Activated T-helper 1 cell treated with Interleukin-2 at 50 U/mL for 16 hours (primary cell): ENCODE measurements around the gene COG7.
"Not testable (repeated sequence)": the region's sequence is repeated elsewhere in the genome, so short reads cannot be mapped to it uniquely, and the experiment has no call there.

Source experiments
- DNase-seq: peaks from one replicate; pipeline ENCODE4 v3.0.0-alpha.2; 2020; ENCODE audit warnings: low read depth

Gene COG7

GRCh38 chr16:23469814-23470213 lies 16.8 kb upstream of the COG7 start:
- no peak for DNase-seq

- no peak for DNase-seq
These were observed 13.3 kb upstream of the COG7 start for GRCh38 chr16:23466162-23466885.

- no peak for DNase-seq
These were observed 12.2 kb upstream of the COG7 start for GRCh38 chr16:23465179-23465578.

GRCh38 chr16:23464196-23464595 lies 11.2 kb upstream of the COG7 start:
- DNase-seq: no peak

GRCh38 chr16:23462994-23463393 lies 10.0 kb upstream of the COG7 start:
- DNase-seq: not testable (repeated sequence)

GRCh38 chr16:23453338-23454052 lies 506 bp upstream of the COG7 start:
- DNase-seq: no peak

- no peak for DNase-seq
These were observed 793 bp downstream of the COG7 start for GRCh38 chr16:23452221-23452571.

GRCh38 chr16:23448392-23448791 lies 4.6 kb downstream of the COG7 start:
- DNase-seq: no peak

- DNase-seq: not testable (repeated sequence)
These were observed 15.4 kb downstream of the COG7 start for GRCh38 chr16:23437542-23437941.

GRCh38 chr16:23436951-23437350 lies 16.0 kb downstream of the COG7 start:
- DNase-seq: no peak

- DNase-seq: peak; percentile 32
These were observed 17.5 kb downstream of the COG7 start for GRCh38 chr16:23435500-23435899.

GRCh38 chr16:23434380-23434779 lies 18.6 kb downstream of the COG7 start:
- no peak for DNase-seq

GRCh38 chr16:23433261-23433920 lies 19.6 kb downstream of the COG7 start:
- no peak for DNase-seq

GRCh38 chr16:23432176-23433128 lies 20.5 kb downstream of the COG7 start:
- no peak for DNase-seq

- no peak for DNase-seq
These were observed 24.6 kb downstream of the COG7 start for GRCh38 chr16:23428351-23428750.

GRCh38 chr16:23424292-23424958 lies 28.6 kb downstream of the COG7 start:
- DNase-seq: no peak

- no peak for DNase-seq
These were observed 29.4 kb downstream of the COG7 start for GRCh38 chr16:23423496-23424049.

- no peak for DNase-seq
These were observed 33.0 kb downstream of the COG7 start for GRCh38 chr16:23420011-23420410.

- no peak for DNase-seq
These were observed 36.2 kb downstream of the COG7 start for GRCh38 chr16:23416816-23417215.

- no peak for DNase-seq
These were observed 38.3 kb downstream of the COG7 start for GRCh38 chr16:23414731-23415130.

GRCh38 chr16:23410176-23410575 lies 42.8 kb downstream of the COG7 start:
- DNase-seq: no peak
